Measurements from ENCODE around the gene TRAF6. TPM values are rescaled to one million over a fixed set of nuclear protein-coding genes. Genes with fewer than 3 reads are reported as not detected.

Gene TRAF6
- total and polyA plus RNA-seq, 2 of the 13 experiments (the other 11 are each of a cell fraction or from before 2014, with no cell fraction given) = 3.3 to 5.9 TPM

DNA sequence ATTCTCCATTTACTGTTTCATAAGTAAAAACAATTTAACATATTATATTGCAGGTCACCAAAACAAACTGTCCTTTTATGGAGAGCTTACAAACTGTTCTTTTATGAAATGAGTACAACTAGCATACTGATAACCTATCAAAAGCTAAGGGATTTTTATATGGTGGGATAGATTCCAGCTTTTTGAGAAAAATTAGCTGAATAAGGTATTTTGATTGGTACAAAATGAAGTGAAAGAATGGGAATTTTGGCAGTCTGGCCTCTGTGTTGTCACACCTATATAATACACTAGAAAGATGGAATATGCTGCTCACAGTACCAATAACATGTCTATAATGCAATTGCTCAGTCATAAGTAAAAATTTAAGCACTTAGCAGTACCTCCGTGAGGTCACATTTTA, 11.4 kb downstream of the TRAF6 start:
- ChIA-PET CTCF (ENCODE audit: low intra/inter-chr PET ratio, low total read pairs) (no interaction called here), POLR2A (no interaction called here)
- Histone ChIP-seq H3K9me3 (ENCODE audit: low read length) (no peaks in the 10 kb centered on the region), H3K4me3 (replicated peaks in 1 of 3; ENCODE audit: insufficient read depth in 1 of 3, low read depth in 2 of 3, low read length in 3 of 3) (no peak overlapping the region), H3K36me3 (replicated peaks in 1 of 2; ENCODE audit: control insufficient read depth in 1 of 2, insufficient read depth in 2 of 2, low read length in 2 of 2) (peaks cover 10 to 36% of the 10 kb centered on the region in 2 experiments; a peak in 4 of 5 replicates), H3K9ac (ENCODE audit: insufficient read depth, low read depth, low read length) (no peak overlapping the region), H3K27me3 (ENCODE audit: control insufficient read depth in 1 of 2, insufficient read depth in 2 of 2, low read length in 2 of 2) (no peaks in the 10 kb centered on the region), H4K20me1 (ENCODE audit: insufficient read depth, low read length) (no peaks in the 10 kb centered on the region), H3K4me1 (ENCODE audit: insufficient read depth, low read length) (peaks cover 14% of the 10 kb centered on the region), H3K79me2 (ENCODE audit: insufficient read depth, low read length) (no peaks in the 10 kb centered on the region), H2AFZ (ENCODE audit: low read length) (no peak overlapping the region), H3K27ac (ENCODE audit: extremely low read length, insufficient read depth, low read length) (no peak overlapping the region), H3K4me2 (ENCODE audit: low read depth, low read length) (no peak overlapping the region)
- WGBS (ENCODE audit: low lambda C conversion rate) = 100% methylated on average over 1 of the region's 1 CpG
- no TSS peak for BruUV-seq (replicated peaks)
- TF ChIP-seq MAFF (IDR thresholded peaks at IDR 0.05; ENCODE audit: low read depth, low read length) (peak; percentile 65), RELA (CRISPR knock-in tag; IDR thresholded peaks at IDR 0.05) (no peak), CC2D1A (CRISPR knock-in tag; IDR thresholded peaks at IDR 0.05) (no peak), MAFK (conservative IDR thresholded peaks at IDR 0.05 in 1 of 2, IDR thresholded peaks at IDR 0.05 in 1 of 2; ENCODE audit: low read length in 2 of 2) (peak; percentile 55 to 80; a peak in 3 of 4 replicates)
- TF ChIP-seq, protein P1, sequence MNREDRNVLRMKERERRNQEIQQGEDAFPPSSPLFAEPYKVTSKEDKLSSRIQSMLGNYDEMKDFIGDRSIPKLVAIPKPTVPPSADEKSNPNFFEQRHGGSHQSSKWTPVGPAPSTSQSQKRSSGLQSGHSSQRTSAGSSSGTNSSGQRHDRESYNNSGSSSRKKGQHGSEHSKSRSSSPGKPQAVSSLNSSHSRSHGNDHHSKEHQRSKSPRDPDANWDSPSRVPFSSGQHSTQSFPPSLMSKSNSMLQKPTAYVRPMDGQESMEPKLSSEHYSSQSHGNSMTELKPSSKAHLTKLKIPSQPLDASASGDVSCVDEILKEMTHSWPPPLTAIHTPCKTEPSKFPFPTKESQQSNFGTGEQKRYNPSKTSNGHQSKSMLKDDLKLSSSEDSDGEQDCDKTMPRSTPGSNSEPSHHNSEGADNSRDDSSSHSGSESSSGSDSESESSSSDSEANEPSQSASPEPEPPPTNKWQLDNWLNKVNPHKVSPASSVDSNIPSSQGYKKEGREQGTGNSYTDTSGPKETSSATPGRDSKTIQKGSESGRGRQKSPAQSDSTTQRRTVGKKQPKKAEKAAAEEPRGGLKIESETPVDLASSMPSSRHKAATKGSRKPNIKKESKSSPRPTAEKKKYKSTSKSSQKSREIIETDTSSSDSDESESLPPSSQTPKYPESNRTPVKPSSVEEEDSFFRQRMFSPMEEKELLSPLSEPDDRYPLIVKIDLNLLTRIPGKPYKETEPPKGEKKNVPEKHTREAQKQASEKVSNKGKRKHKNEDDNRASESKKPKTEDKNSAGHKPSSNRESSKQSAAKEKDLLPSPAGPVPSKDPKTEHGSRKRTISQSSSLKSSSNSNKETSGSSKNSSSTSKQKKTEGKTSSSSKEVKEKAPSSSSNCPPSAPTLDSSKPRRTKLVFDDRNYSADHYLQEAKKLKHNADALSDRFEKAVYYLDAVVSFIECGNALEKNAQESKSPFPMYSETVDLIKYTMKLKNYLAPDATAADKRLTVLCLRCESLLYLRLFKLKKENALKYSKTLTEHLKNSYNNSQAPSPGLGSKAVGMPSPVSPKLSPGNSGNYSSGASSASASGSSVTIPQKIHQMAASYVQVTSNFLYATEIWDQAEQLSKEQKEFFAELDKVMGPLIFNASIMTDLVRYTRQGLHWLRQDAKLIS (CRISPR knock-in tag; IDR thresholded peaks at IDR 0.05) = no peak
- in situ Hi-C loops (cut with HindIII; ENCODE audit: extremely low pct_ligation_motif_present, low pct_unique_long_range_greater_than_20kb) (loop anchor here (10.0 to 25.0 kb wide), 2 partner anchors 64 to 886 kb away; partner anchors contain the start of gene FJX1), intact Hi-C loops (cut with micrococcal nuclease; ENCODE audit: unreplicated experiment) (no loop called here)
- no peak for ATAC-seq
- FAIRE-seq = no peak
- no peak for DNase-seq (ENCODE audit: low spot score)

Data from HepG2 (cell line).